DMS53 treated with DMSO at 0.1 percent for 48 hours (cell line): ENCODE data around the gene UQCR10.

Experiments used
- DNase-seq: peaks from one replicate; lab custom pipeline; 2025; ENCODE audit not compliant: unreplicated experiment; lab: John Stamatoyannopoulos, UW

Gene UQCR10

GRCh38 chr22:29798318-29798717, 31.1 kb downstream of the UQCR10 start:
- no peak for DNase-seq

DNA sequence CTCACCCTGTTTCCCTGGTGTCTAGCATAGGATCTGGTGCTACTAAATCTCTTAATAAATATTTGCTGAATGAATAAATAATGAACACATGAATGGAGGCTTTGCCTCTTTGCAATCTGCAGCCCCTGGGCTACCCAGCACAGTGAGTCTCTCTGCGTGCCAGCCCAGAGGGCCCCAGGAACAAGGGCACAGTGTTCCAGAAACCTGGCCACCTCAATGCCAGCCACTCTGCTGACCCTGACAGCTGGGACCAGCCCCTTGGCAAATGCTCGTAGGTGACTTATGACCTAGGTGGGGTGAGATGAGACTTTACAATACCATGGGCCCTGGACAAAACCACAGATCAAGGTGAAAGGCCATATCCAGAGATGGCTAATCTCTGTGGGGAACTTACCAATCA, 31.6 kb downstream of the UQCR10 start:
- no peak for DNase-seq

- peak; percentile 64 for DNase-seq
Observed at GRCh38 chr22:29799217-29799680, 32.1 kb downstream of the UQCR10 start.

DNA sequence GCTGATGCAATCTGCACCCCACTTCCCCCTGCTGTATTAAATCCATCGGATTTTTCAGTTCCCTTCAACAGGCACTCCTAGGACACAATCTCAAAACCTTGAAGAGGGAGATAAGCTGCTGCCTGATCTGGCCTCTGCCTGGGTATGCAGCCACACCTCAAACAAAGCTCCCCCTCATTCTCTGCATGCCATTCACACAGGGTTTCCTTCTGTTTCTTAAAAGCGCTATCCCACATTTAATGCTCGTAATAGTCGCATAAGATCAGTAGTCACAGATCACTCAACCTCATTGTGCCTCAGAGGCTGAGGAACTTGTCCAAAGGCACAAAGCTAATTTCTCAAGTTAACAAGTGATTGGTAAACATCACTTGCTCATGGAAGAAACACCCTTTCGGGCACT, 34.0 kb downstream of the UQCR10 start:
- no peak for DNase-seq

DNA sequence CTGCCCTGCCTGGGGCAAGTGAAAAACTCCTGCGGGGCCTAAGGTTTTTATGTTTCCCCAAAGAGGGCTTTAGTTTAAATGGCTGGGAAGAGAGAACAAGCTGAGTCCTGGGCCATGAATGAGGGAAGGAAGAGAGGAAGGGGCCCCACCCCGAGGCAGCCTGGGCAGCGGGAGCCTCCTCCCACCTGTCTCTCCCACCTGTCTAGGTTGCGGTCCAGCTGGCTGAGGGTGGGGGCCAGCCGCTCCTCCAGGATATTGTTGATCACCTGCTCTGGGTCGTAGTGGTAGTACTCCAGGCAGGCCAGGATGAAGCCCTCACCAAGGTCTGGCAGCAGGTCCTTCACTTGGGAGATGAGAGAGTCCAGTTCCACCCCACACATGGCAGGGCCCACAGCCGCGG, 34.6 kb downstream of the UQCR10 start:
- DNase-seq: no peak

GRCh38 chr22:29803190-29803589, 36.0 kb downstream of the UQCR10 start:
- DNase-seq: no peak

GRCh38 chr22:29804985-29805384, 37.8 kb downstream of the UQCR10 start:
- DNase-seq: no peak

GRCh38 chr22:29806196-29806595, 39.0 kb downstream of the UQCR10 start:
- DNase-seq: no peak

DNA sequence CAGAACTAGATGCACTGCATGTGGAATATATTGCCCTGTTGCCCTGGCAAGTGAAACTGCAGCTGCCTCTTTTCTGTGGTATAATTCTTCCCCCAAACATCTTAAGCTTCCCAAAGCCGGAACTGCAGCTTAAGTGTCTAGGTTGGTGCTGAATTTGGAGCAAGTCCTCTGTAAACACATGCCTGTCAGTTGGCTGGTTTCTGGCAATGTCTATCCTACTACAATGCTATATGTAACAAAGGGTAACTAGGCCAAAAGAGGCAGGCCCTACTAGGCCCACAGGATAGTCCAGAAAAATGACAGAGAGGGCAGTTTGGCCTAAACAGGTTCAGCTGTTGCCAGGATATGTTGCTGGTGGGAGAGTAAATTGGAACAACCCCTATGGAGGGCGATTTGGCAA, 43.0 kb downstream of the UQCR10 start:
- DNase-seq: no peak

DNA sequence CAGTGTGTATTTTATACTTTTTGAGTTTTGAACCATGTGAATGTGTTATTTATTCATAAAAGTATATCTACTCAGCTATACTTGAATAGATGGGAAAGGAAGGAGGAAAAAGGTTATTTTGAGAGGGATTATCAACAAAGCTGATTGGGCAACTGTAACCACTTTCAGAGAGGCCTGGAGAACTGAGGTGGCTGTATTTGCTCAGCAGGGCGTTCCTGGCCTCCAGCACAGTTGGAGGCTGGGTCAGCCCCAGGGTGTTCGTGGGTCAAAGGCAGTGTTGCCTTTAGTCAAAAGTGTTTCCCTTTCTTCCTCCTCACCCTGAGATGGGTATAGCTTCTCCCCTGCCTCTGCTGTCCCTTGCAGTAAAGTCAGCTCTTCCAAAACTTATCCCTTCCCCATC, 44.2 kb downstream of the UQCR10 start:
- DNase-seq: no peak

DNA sequence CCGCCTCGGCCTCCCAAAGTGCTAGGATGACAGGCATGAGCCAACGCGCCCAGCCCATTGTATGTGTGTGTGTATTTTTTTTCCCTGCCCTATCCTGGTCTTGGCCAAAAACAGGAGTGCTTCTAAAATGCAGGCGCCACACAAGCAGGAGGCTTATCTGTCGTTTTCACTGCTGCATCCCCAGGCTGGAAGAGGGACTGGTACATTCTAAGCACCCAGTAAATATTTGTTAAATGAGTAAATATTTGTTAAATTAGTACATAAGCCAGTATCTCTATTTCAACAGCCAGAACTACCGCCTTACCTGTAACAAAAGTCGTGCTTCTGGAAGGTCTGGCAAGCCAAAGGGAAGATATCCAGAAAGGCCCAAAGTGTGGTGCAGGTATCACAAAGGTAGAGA, 46.0 kb downstream of the UQCR10 start:
- DNase-seq: no peak

- DNase-seq: no peak
Observed at GRCh38 chr22:29813563-29813962, 46.4 kb downstream of the UQCR10 start.

- no peak for DNase-seq
Observed at GRCh38 chr22:29814003-29814402, 46.8 kb downstream of the UQCR10 start.

DNA sequence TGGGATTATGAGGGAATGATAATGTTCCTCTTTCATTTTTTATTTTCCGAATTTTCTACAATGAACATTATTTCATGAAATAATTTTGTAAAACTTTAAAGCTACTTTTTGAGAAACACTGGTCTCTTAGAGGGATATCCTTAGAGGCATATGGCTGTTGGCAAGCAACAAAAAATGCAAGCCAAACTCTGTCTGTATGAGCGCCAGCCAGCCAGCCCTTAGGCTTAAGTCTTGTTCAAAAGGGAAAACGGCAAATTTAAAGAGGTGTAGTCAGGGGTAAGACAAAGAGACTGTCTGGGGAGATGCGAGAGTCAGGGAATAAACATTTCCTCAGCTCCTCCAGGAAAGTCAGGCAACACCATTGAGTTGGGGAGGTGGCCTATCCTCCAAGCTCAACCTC, 48.4 kb downstream of the UQCR10 start:
- no peak for DNase-seq

DNA sequence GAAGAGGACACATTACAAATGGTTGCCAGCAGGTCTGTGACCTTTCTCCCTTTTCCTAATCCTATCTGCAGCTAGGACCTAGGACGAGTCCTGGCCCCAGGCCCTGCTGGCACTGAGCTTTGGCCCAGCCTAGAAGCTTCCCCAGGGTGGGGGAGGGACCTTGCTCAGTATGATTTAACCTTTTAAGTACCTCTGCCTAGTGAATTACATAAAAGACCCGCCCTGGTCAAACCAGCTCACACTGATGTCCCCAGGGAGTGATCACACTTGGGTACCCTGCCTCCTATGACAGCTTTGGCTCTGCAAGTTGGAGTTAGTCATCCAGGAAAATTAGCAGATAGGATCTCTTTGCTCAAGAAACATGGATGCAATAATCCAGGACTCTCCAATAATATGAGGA, 49.0 kb downstream of the UQCR10 start:
- no peak for DNase-seq

GRCh38 chr22:29816539-29816938, 49.4 kb downstream of the UQCR10 start:
- no peak for DNase-seq

GRCh38 chr22:29816980-29817379, 49.8 kb downstream of the UQCR10 start:
- no peak for DNase-seq

- no peak for DNase-seq
Observed at GRCh38 chr22:29817724-29818123, 50.6 kb downstream of the UQCR10 start.

DNA sequence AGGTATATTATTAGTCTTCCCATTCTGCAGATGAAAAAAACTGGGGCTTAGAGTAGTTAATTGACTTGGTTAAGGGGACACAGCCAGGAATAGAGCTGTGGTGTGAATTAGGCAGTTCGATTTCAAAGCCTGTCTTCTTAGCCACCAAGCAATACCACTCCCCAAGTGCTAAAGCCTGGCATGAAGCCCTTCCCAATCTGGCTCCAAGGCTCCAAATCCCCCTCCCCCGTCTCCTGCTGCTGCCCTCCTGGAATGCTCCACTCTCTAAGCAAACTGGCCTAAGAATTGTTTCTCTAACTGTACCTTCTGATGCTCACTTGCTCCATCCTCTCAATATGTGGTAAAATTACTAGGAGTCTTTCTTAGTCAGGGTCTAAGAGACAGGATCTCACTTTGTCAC, 52.3 kb downstream of the UQCR10 start:
- no peak for DNase-seq
